Suprapubic skin (tissue), 3 donors: ENCODE data around the gene TMEM243.

Source experiments
- CTCF ChIP-seq, 2 donors: fragments of 200-600 bp in 1 of 2; fragments of 450-650 bp in 1 of 2; sonication (generic) in 1 of 2; IDR thresholded peaks; one replicate each; pipeline ENCODE4 v1.5.1; 2016 to 2019; ENCODE audit warnings: antibody characterized with exemption in 2 of 2, mild to moderate bottlenecking in 1 of 2, moderate library complexity in 1 of 2
- POLR2A ChIP-seq, 2 donors: fragments of 450-650 bp; IDR thresholded peaks; one replicate each; pipeline ENCODE4 v1.6.1; 2017; ENCODE audit warnings: antibody characterized with exemption in 2 of 2, mild to moderate bottlenecking in 2 of 2, moderate library complexity in 2 of 2

DNA sequence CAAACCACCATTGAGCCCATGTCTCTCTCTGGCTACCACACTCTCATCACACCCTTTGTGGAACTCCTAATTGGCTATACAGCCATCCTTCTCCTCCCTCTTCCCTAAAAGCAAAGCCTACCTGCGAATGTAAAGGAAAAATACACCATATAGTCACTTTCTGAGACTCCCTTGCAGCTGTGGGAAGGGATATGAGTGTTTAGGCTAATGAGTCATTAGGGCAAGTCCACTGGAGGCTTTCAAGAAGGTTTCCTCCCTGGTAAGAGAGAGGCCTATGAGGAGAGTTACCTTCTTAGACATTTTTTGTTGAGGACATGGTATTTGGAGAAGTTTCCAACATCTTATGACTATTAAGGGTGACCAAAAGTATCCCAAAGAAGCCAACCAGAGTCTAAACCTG lies 4.1 kb upstream of the TMEM243 start:
- TF ChIP-seq POLR2A (IDR thresholded peaks at IDR 0.05): no peak
- TF ChIP-seq CTCF (IDR thresholded peaks at IDR 0.05): no peak
